ENCODE measurements around the gene LDLRAD4.

Gene LDLRAD4

GRCh38 chr18:13427354-13427753, 208.8 kb downstream of the LDLRAD4 start:
- no peak for DNase-seq (ENCODE audit: low read depth, low spot score)

GRCh38 chr18:13428319-13428718, 209.8 kb downstream of the LDLRAD4 start:
- DNase-seq (ENCODE audit: low read depth, low spot score), result no peak

GRCh38 chr18:13429016-13429415, 210.5 kb downstream of the LDLRAD4 start:
- no peak for DNase-seq (ENCODE audit: low read depth, low spot score)

GRCh38 chr18:13429884-13430510, 211.4 kb downstream of the LDLRAD4 start:
- no peak for DNase-seq (ENCODE audit: low read depth, low spot score)

GRCh38 chr18:13430663-13431062, 212.1 kb downstream of the LDLRAD4 start:
- no peak for DNase-seq (ENCODE audit: low read depth, low spot score)

GRCh38 chr18:13431886-13432285, 213.3 kb downstream of the LDLRAD4 start:
- no peak for DNase-seq (ENCODE audit: low read depth, low spot score)

GRCh38 chr18:13433125-13433524, 214.6 kb downstream of the LDLRAD4 start:
- DNase-seq (ENCODE audit: low read depth, low spot score), result no peak

- DNase-seq (ENCODE audit: low read depth, low spot score), result no peak
Measured at GRCh38 chr18:13433685-13434084, 215.1 kb downstream of the LDLRAD4 start.

- DNase-seq (ENCODE audit: low read depth, low spot score), result no peak
Measured at GRCh38 chr18:13434854-13435253, 216.3 kb downstream of the LDLRAD4 start.

GRCh38 chr18:13435586-13436333, 217.2 kb downstream of the LDLRAD4 start:
- no peak for DNase-seq (ENCODE audit: low read depth, low spot score)

GRCh38 chr18:13436576-13436975, 218.0 kb downstream of the LDLRAD4 start:
- no peak for DNase-seq (ENCODE audit: low read depth, low spot score)

- DNase-seq (ENCODE audit: low read depth, low spot score), result no peak
Measured at GRCh38 chr18:13437034-13437433, 218.5 kb downstream of the LDLRAD4 start.

- DNase-seq (ENCODE audit: low read depth, low spot score), result no peak
Measured at GRCh38 chr18:13437796-13438506, 219.4 kb downstream of the LDLRAD4 start.

- DNase-seq (ENCODE audit: low read depth, low spot score), result no peak
Measured at GRCh38 chr18:13438507-13439056, 220.0 kb downstream of the LDLRAD4 start.

- DNase-seq (ENCODE audit: low read depth, low spot score), result no peak
Measured at GRCh38 chr18:13439461-13439860, 220.9 kb downstream of the LDLRAD4 start.

- DNase-seq (ENCODE audit: low read depth, low spot score), result no peak
Measured at GRCh38 chr18:13440277-13441248, 222.0 kb downstream of the LDLRAD4 start.

- DNase-seq (ENCODE audit: low read depth, low spot score), result no peak
Measured at GRCh38 chr18:13441736-13442135, 223.2 kb downstream of the LDLRAD4 start.

- no peak for DNase-seq (ENCODE audit: low read depth, low spot score)
Measured at GRCh38 chr18:13442451-13442850, 223.9 kb downstream of the LDLRAD4 start.

- no peak for DNase-seq (ENCODE audit: low read depth, low spot score)
Measured at GRCh38 chr18:13443552-13443951, 225.0 kb downstream of the LDLRAD4 start.

GRCh38 chr18:13444430-13445240, 226.1 kb downstream of the LDLRAD4 start:
- DNase-seq (ENCODE audit: low read depth, low spot score), result no peak
